GM23338 (cell line): ENCODE results near the gene CTTNBP2. TPM values are rescaled to one million over a fixed set of nuclear protein-coding genes. Genes with fewer than 3 reads are reported as not detected.

Experiments
- ATAC-seq: fragments of 200-7000 bp; cut with Tn5 transposase; 3 replicates; pipeline ENCODE4 v1.9.1; 2020
- DNase-seq: peaks from one replicate; pipeline ENCODE4 v3.0.0-alpha.2; 2015; ENCODE audit warnings: low spot score
- H2AFZ ChIP-seq: fragments of 200-600 bp; sonication (generic); 2 replicates; pipeline ENCODE4 v1.8.0; 2016; ENCODE audit warnings: antibody characterized with exemption, mild to moderate bottlenecking, moderate library complexity
- H3F3A ChIP-seq: fragments of 200-600 bp; sonication (generic); replicated peaks from 2 replicates; pipeline ENCODE4 v1.8.0; 2017; ENCODE audit warnings: antibody characterized with exemption, mixed run types, low read depth
- H3K27ac ChIP-seq: fragments of 200-600 bp; sonication (generic); 2 replicates; pipeline ENCODE4 v1.6.1; 2016; ENCODE audit warnings: low read depth
- H3K27me3 ChIP-seq: fragments of 200-600 bp; sonication (generic); 2 replicates; pipeline ENCODE4 v1.8.0; 2016; ENCODE audit warnings: mild to moderate bottlenecking, mixed run types, moderate library complexity; ENCODE audit not compliant: insufficient read depth
- H3K36me3 ChIP-seq: fragments of 200-600 bp; sonication (generic); 2 replicates; pipeline ENCODE4 v1.8.0; 2016; ENCODE audit warnings: mild to moderate bottlenecking; ENCODE audit not compliant: insufficient read depth
- H3K4me1 ChIP-seq: fragments of 200-600 bp; sonication (generic); 2 replicates; pipeline ENCODE4 v1.8.0; 2016; ENCODE audit warnings: mild to moderate bottlenecking, moderate library complexity; ENCODE audit not compliant: insufficient read depth
- H3K4me2 ChIP-seq: fragments of 200-600 bp; sonication (generic); 2 replicates; pipeline ENCODE4 v1.7.1; 2017; ENCODE audit warnings: mixed run types
- H3K4me3 ChIP-seq: fragments of 200-600 bp; sonication (generic); 2 replicates; pipeline ENCODE4 v1.6.1; 2016; ENCODE audit warnings: mixed run types
- H3K79me2 ChIP-seq: fragments of 200-600 bp; sonication (generic); replicated peaks from 2 replicates; pipeline ENCODE4 v1.8.0; 2017; ENCODE audit warnings: mild to moderate bottlenecking; ENCODE audit not compliant: insufficient read depth
- H3K9me2 ChIP-seq: fragments of 200-600 bp; sonication (generic); 2 replicates; pipeline ENCODE4 v1.8.0; 2017; ENCODE audit not compliant: insufficient read depth
- H4K20me1 ChIP-seq: fragments of 200-600 bp; sonication (generic); replicated peaks from 2 replicates; pipeline ENCODE4 v1.8.0; 2017; ENCODE audit warnings: mild to moderate bottlenecking; ENCODE audit not compliant: insufficient read depth
- H3K27ac Mint-ChIP-seq: 2 replicates; pipeline ENCODE4 v1.8.0; 2020; ENCODE audit warnings: inconsistent platforms, mild to moderate bottlenecking, moderate library complexity, mixed read lengths
- H3K27me3 Mint-ChIP-seq: 3 replicates; pipeline ENCODE4 v1.8.0; 2022; ENCODE audit warnings: low read depth, mild to moderate bottlenecking, moderate library complexity, mixed read lengths, inconsistent platforms; ENCODE audit not compliant: insufficient read depth, poor library complexity
- H3K36me3 Mint-ChIP-seq: 3 replicates; pipeline ENCODE4 v1.8.0; 2021; ENCODE audit warnings: low read depth, mild to moderate bottlenecking, inconsistent platforms, moderate library complexity, mixed read lengths
- H3K4me1 Mint-ChIP-seq: 3 replicates; pipeline ENCODE4 v1.8.0; 2020; ENCODE audit warnings: mild to moderate bottlenecking, inconsistent platforms, mixed read lengths
- H3K4me3 Mint-ChIP-seq: 3 replicates; pipeline ENCODE4 v1.8.0; 2021; ENCODE audit warnings: moderate library complexity, mild to moderate bottlenecking, inconsistent platforms, mixed read lengths
- H3K9me3 Mint-ChIP-seq: 3 replicates; pipeline ENCODE4 v1.8.0; 2020; ENCODE audit warnings: moderate library complexity, mild to moderate bottlenecking, inconsistent platforms, mixed read lengths
- ETS1 ChIP-seq: IDR thresholded peaks from 2 replicates; pipeline ENCODE4 v1.6.1; 2016; ENCODE audit warnings: antibody characterized with exemption
- EZH2 ChIP-seq: fragments of 200-600 bp; sonication (generic); IDR thresholded peaks from one replicate; pipeline ENCODE4 v1.8.0; 2017; ENCODE audit warnings: antibody characterized with exemption, mild to moderate bottlenecking, low read depth; ENCODE audit not compliant: unreplicated experiment
- EZH2phosphoT487 ChIP-seq: fragments of 200-600 bp; sonication (generic); IDR thresholded peaks from one replicate; pipeline ENCODE4 v1.8.1; 2018; ENCODE audit warnings: antibody characterized with exemption; ENCODE audit not compliant: unreplicated experiment
- JUNB ChIP-seq: IDR thresholded peaks from one replicate; pipeline ENCODE4 v1.6.1; 2016; ENCODE audit warnings: antibody characterized with exemption; ENCODE audit not compliant: unreplicated experiment
- polyA plus RNA-seq: library from polyadenylated mRNA; unstranded; fragments of >200 nt; fragmentation: Nextera tagmentation; extraction: Ambion mirVana; gene quantifications from 2 replicates; pipeline ENCODE4 v1.2.1, GENCODE V29; 2016
- total RNA-seq: library from RNA; depleted of rRNA; stranded (reverse); fragments of >200 nt; shearing (Covaris generic); gene quantifications from 2 replicates; pipeline ENCODE4 v1.2.3, GENCODE V29; 2014
- TF ChIP-seq, protein P1 (sequence below): fragments of 250-450 bp; sonication (Bioruptor Pico); IDR thresholded peaks from 2 replicates; pipeline ENCODE4 v1.5.0; 2020; ENCODE audit warnings: mild to moderate bottlenecking, moderate library complexity

The CTTNBP2 gene
- total and polyA plus RNA-seq, 2 experiments from 2014 or later: 26.8 to 30.7 TPM

DNA sequence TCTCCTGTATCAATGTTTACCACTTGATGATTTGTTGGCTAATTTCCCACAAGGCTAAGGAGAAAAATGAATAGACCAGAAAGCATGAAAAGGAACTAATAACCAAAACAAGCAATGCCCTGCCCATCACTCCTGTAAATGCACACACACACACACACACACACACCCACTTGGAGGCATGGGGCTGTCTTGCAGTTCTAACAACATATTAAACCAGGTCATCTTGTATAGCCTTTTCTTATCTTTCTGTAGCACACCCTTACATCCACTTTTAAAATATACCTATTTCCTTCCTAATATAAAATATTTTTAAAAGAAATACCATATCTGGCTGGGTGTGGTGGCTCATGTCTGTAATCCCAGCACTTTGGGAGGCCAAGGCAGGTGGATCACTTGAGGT lies 105.3 kb downstream of the CTTNBP2 start (continued):
- TF ChIP-seq, protein P1, sequence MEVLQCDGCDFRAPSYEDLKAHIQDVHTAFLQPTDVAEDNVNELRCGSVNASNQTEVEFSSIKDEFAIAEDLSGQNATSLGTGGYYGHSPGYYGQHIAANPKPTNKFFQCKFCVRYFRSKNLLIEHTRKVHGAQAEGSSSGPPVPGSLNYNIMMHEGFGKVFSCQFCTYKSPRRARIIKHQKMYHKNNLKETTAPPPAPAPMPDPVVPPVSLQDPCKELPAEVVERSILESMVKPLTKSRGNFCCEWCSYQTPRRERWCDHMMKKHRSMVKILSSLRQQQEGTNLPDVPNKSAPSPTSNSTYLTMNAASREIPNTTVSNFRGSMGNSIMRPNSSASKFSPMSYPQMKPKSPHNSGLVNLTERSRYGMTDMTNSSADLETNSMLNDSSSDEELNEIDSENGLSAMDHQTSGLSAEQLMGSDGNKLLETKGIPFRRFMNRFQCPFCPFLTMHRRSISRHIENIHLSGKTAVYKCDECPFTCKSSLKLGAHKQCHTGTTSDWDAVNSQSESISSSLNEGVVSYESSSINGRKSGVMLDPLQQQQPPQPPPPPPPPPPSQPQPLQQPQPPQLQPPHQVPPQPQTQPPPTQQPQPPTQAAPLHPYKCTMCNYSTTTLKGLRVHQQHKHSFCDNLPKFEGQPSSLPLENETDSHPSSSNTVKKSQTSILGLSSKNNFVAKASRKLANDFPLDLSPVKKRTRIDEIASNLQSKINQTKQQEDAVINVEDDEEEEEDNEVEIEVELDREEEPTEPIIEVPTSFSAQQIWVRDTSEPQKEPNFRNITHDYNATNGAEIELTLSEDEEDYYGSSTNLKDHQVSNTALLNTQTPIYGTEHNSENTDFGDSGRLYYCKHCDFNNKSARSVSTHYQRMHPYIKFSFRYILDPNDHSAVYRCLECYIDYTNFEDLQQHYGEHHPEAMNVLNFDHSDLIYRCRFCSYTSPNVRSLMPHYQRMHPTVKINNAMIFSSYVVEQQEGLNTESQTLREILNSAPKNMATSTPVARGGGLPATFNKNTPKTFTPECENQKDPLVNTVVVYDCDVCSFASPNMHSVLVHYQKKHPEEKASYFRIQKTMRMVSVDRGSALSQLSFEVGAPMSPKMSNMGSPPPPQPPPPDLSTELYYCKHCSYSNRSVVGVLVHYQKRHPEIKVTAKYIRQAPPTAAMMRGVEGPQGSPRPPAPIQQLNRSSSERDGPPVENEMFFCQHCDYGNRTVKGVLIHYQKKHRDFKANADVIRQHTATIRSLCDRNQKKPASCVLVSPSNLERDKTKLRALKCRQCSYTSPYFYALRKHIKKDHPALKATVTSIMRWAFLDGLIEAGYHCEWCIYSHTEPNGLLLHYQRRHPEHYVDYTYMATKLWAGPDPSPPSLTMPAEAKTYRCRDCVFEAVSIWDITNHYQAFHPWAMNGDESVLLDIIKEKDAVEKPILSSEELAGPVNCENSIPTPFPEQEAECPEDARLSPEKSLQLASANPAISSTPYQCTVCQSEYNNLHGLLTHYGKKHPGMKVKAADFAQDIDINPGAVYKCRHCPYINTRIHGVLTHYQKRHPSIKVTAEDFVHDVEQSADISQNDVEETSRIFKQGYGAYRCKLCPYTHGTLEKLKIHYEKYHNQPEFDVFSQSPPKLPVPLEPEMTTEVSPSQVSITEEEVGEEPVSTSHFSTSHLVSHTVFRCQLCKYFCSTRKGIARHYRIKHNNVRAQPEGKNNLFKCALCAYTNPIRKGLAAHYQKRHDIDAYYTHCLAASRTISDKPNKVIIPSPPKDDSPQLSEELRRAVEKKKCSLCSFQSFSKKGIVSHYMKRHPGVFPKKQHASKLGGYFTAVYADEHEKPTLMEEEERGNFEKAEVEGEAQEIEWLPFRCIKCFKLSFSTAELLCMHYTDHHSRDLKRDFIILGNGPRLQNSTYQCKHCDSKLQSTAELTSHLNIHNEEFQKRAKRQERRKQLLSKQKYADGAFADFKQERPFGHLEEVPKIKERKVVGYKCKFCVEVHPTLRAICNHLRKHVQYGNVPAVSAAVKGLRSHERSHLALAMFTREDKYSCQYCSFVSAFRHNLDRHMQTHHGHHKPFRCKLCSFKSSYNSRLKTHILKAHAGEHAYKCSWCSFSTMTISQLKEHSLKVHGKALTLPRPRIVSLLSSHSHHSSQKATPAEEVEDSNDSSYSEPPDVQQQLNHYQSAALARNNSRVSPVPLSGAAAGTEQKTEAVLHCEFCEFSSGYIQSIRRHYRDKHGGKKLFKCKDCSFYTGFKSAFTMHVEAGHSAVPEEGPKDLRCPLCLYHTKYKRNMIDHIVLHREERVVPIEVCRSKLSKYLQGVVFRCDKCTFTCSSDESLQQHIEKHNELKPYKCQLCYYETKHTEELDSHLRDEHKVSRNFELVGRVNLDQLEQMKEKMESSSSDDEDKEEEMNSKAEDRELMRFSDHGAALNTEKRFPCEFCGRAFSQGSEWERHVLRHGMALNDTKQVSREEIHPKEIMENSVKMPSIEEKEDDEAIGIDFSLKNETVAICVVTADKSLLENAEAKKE (CRISPR knock-in tag): no peak
- TF ChIP-seq ETS1 (no peak), EZH2phosphoT487 (no peak), EZH2 (no peak)

- peaks cover 4% of the 10 kb centered on the region for H3K27me3 Mint-ChIP-seq
- no peak overlapping the region for H3K27ac Mint-ChIP-seq
- no peak for ATAC-seq
These were observed 106.3 kb downstream of the CTTNBP2 start for GRCh38 chr7:117766913-117767312.

More at GRCh38 chr7:117766913-117767312, 106.3 kb downstream of the CTTNBP2 start:
- Histone ChIP-seq H2AFZ (no peak overlapping the region), H3K9me2 (no peaks in the 10 kb centered on the region; the same call in 1 of the 2 replicates), H3K79me2 (no peaks in the 10 kb centered on the region), H4K20me1 (0 out of 2 replicates have a peak, but pooled peaks cover 7% of the 10 kb centered on the region), H3K27me3 (no peaks in the 10 kb centered on the region), H3F3A (no peaks in the 10 kb centered on the region), H3K4me3 (no peak overlapping the region), H3K4me2 (no peak overlapping the region), H3K27ac (no peak overlapping the region), H3K4me1 (no peaks in the 10 kb centered on the region), H3K36me3 (peaks cover 5% of the 10 kb centered on the region; the same call in 1 of the 2 replicates)
- Mint-ChIP-seq H3K36me3 (peaks cover 2% of the 10 kb centered on the region), H3K9me3 (no peaks in the 10 kb centered on the region), H3K4me1 (no peaks in the 10 kb centered on the region), H3K4me3 (no peak overlapping the region)
- TF ChIP-seq JUNB (no peak), EZH2phosphoT487 (no peak)
- no peak for DNase-seq
